Measurements from ENCODE around the gene MAP1LC3C.
A peak's percentile ranks its signal among the peaks of the same experiment; 100 is the strongest.

The MAP1LC3C gene

GRCh38 chr1:241999026-241999425 is at the start of gene MAP1LC3C:
Gene MAP1LC3C, minus strand, starts transcription at chr1:241999098. Its CDS starts 90 bp downstream, at chr1:241999008.
- no peak for DNase-seq

GRCh38 chr1:242043165-242043564 is 44.3 kb upstream of the MAP1LC3C start:
- DNase-seq, result no peak

- DNase-seq, result no peak
Measured at GRCh38 chr1:242034392-242034791, 35.5 kb upstream of the MAP1LC3C start.

- DNase-seq, result no peak
Measured at GRCh38 chr1:242033447-242033846, 34.5 kb upstream of the MAP1LC3C start.

GRCh38 chr1:242030071-242030470 is 31.2 kb upstream of the MAP1LC3C start:
- no peak for DNase-seq

- no peak for DNase-seq
Measured at GRCh38 chr1:242025681-242026080, 26.8 kb upstream of the MAP1LC3C start.

DNA sequence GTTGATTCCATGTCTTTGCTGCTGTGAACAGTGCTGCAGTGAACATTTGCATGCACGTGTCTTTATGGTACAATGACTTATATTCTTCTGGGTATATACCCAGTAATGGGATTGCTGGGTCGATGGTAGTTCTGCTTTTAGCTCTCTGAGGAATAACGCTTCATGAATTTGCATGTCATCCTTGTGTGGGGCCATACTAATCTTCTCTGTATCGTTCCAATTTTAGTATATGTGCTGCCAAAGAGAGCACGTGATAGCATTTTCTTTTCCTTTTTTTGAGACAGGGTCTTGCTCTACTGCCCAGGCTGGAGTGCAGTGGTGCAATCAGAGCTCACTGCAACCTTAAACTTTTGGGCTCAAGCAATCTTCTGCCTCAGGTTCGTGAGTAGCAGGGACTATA is 24.9 kb upstream of the MAP1LC3C start:
- no peak for DNase-seq

GRCh38 chr1:242019018-242019417 is 20.1 kb upstream of the MAP1LC3C start:
- DNase-seq, result no peak

DNA sequence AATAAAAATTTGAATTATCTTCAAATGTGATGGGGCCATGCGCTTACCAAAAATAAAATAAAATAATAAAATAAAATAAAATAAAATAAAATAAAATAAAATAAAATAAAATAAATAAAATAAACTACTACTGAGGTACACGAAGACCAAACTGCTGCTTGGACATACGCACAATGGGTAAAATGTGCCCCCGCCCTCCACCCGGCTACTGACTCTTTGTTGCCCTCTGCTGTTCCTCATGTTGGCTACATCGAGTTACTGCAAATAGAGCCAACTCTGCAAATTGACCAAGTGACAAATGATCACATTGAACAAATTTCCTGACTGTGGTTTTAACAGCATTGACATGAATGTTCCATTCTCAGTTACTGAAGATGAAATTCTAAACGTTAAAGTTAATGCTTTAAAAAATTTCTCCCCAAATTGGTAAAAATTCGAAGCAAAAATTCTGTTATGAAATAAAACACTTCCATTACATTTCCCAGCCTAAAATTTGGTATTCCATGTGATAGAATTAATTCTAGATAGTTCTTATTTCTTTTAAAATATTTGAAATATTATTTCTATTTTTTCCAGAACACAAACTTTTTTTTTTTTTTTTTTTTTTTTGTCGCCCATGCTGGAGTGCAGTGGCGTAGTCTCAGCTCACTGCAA is 18.8 kb upstream of the MAP1LC3C start:
- DNase-seq, result peak; percentile 12

DNA sequence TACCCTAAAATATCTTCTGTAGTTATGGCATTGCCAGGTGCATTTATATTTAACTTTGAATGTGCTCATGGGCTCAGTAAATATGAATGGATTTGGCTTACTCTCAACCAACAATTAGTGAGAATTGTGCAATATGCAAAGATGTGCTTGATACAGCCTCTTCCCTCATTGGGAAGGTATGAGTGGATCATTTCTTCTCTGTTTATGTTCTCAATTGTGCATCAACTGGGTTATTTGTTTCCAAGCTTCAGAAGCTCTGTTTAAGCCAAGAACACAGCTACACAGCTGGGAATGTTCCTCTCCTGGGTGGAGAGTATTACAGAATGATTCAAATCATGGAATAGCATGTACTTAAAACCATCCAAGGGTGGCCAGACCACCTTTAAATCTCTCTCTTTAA is 17.6 kb upstream of the MAP1LC3C start:
- DNase-seq, result no peak

GRCh38 chr1:242011894-242012660 is 13.2 kb upstream of the MAP1LC3C start:
- DNase-seq, result no peak

DNA sequence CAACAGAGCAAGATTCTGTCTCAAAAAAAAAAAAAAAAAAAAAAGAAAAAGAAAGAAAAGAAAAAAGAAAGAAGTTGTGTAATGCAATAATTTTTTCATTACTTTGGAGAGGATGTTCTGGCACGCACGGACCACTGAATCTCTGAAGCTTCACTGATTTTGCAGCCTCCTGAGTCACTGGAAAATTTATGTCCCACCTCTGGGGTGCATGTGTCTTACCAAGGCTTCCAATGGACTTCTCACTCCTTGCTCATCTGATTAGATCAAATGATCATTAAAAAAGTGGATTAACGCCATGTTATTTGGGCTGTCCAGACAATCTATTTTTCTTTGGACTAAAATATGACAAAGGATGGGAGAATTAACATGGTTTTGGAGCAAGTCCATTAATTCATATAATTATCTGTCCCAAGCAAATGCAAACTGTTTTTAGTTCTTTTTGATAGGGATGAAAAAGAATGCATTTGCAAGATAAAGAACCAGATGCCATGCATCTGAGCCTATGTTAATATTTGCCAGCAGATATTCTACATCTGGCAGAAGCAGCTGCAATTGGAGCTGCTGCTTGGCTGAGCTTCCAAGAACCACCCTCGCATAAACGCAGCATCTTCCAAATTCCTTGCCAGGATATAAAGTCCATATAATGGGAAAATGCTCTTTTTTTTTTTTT is 10.1 kb upstream of the MAP1LC3C start:
- no peak for DNase-seq

GRCh38 chr1:242006976-242007375 is 8.1 kb upstream of the MAP1LC3C start:
- DNase-seq, result no peak

GRCh38 chr1:242005866-242006535 is 7.1 kb upstream of the MAP1LC3C start:
- DNase-seq, result no peak

- no peak for DNase-seq
Measured at GRCh38 chr1:242004751-242005495, 6.0 kb upstream of the MAP1LC3C start.

DNA sequence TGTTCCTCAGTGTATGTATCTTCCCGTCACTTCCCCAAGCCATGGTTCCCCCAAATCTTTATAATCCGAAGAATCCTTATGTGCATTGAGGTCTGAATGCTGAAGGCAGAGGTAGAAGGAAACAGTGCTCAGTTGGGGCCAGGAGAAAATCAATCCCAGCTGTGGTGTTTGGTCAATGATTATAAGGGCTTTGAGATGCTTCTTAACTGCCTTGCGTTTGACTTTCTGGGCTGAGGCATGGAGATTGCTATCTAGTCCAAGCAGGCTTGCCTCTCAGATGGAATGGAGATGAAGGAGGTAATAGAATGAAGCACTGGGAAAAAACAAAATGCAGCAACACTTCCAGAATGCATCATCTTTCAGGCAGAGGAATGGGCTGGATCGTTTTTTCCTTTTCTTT is 3.6 kb upstream of the MAP1LC3C start:
- DNase-seq, result no peak

DNA sequence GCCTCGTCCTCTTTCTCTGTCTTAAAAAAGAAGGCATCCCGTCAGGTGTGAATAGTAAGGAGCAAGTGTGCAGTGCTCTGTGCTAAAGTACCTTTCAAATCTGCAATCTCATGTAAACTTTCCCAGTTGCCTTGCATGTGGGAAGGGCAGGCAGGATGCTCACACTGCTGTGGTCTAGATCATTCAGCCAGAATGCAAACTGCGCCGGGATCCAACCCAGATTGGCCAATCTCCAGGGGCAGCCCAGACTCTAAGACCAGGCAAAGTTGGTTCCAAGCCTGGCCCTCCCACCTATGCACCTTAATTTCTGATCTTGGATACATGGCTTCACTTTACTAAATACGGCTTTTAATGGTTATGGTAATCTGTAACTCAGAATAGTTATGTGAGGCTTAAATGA is 3.2 kb upstream of the MAP1LC3C start:
- no peak for DNase-seq

DNA sequence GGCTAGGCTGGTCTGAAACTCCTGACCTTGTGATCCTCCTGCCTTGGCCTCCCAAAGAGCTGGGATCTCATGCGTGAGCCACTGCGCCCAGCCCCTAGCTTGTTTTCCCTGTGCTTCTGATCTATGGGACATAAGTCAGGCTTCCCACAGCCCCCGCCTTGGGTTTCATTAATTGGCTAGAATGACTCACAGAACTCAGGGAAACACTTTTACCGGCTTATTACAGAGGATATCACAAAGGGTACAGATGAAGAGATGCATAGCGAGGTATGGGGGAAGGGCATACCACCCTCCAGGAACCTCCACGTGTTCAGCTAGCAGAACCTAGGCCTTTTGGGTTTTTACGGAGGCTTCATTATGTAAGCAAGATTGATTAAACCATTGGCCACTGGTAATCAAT is 1.5 kb upstream of the MAP1LC3C start:
- DNase-seq, result no peak

DNA sequence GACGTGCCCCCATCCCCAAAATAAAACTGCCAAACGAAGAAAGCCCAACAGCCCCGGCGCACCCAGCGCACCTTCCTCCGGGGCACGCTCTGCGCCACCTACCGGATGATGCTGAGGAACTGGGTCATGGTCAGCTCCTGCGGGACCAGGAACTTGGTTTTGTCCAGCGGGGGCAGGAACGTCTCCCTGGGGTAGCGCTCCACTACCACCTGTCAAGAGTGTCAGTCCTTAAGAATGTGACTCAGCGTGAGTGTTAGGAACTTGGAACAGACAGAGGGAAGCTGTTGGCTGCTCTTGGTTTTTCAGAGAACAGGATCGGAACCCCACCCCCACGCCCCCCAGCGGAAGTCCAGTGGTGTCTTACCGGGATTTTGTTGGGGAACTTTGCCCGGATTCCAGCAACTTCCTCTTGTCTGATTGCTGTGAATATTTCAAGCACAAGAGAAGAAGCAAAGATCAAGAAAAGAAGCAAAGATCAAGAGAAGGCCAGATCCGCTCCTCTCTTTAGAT is 431 bp downstream of the MAP1LC3C start:
- DNase-seq, result no peak

DNA sequence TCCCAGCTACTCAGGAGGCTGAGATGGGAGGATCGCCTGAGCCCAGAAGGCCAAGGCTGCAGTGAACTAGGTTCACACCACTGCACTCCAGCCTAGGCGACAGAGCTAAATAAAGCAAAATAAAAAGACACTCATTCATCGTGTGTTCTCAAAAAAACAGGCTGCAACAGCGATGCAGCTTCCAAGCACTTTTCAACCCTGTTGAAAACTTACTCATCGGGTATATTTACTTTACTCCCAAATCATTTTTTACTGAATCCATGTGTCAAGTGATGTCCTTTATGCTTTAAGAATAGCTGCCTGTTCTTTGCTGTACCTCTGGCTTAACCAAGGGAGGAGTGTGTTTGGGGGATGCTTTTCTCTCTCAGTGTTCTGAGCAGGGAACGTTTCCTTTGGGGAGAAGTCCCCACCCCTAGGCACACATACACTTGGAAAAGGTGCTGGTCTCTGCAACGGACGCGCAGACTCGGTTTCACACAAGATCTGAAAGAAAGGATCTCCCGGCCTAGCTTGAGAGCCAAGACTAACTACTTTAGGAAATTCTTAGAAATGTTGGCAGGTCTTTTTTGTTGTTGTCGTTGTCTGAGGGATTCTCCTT is 1.4 kb downstream of the MAP1LC3C start:
- DNase-seq, result no peak

DNA sequence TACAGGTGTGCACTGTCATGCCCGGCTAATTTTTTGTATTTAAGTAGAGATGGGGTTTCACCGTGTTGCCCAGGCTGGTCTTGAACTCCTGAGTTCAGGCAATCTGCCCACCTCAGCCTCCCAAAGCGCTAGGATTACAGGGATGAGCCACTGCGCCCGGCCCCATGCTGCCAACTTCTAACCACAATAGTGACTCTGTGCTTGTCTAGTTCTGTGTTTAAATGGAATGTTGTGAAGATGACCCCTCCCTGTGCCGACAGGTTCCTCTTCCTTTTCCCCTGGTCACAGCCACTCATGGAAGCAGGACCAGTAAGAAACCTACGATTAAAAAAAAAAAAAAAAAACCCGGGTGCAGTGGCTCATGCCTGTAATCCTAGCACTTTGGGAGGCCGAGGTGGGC is 4.7 kb downstream of the MAP1LC3C start:
- no peak for DNase-seq

DNA sequence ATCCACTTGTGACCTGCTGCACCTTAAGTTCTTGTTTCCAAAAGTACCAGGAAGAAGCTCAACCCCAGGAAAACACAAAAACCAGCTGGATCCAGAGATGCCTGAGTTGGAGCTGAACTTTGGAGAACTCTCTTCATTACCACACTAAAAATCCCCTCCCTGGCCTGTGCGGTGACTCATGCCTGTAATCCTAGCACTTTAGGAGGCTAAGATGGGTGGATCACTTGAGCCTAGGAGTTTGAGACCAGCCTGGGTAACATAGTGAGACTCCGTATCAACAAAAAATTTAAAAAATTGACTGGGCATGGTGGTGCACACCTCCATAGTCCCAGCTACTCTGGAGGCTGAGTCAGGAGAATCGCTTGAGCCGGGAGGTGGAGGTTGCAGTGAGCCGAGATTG is 6.2 kb downstream of the MAP1LC3C start:
- DNase-seq, result no peak
